Astrocyte (in vitro differentiated cells and primary cell): Measurements from ENCODE around the gene RHD. TPM values are rescaled to one million over a fixed set of nuclear protein-coding genes. Genes with fewer than 3 reads are reported as not detected.

Experiments
- DNase-seq: peaks from one replicate; pipeline ENCODE4 v3.0.0-alpha.2; 2010; ENCODE audit warnings: low read depth
- FAIRE-seq: peaks from 2 replicates; lab custom pipeline; 2011; peaks lifted over from hg19 to GRCh38; lab: Jason Lieb, UNC
- H2AFZ ChIP-seq: 2 replicates; pipeline ENCODE4 v1.6.0; 2012; ENCODE audit warnings: low read depth, low read length, inconsistent platforms
- H3K27ac ChIP-seq: 2 replicates; pipeline ENCODE4 v1.5.1; 2011; ENCODE audit warnings: low read depth, low read length, inconsistent platforms
- H3K27me3 ChIP-seq: 2 replicates; pipeline ENCODE4 v1.6.0; 2011; ENCODE audit warnings: low read length, inconsistent platforms; ENCODE audit not compliant: insufficient read depth
- H3K36me3 ChIP-seq: 2 replicates; pipeline ENCODE4 v1.5.1; 2011; ENCODE audit warnings: low read length, inconsistent platforms; ENCODE audit not compliant: insufficient read depth
- H3K4me1 ChIP-seq: 2 replicates; pipeline ENCODE4 v1.5.1; 2011; ENCODE audit warnings: low read length, inconsistent platforms; ENCODE audit not compliant: insufficient read depth
- H3K4me2 ChIP-seq: 2 replicates; pipeline ENCODE4 v1.6.0; 2012; ENCODE audit warnings: low read length, inconsistent platforms
- H3K4me3 ChIP-seq: 2 replicates; pipeline ENCODE4 v1.5.1; 2011; ENCODE audit warnings: low read depth, mild to moderate bottlenecking, low read length, inconsistent platforms; ENCODE audit not compliant: insufficient read depth
- H3K79me2 ChIP-seq: 2 replicates; pipeline ENCODE4 v1.6.0; 2012; ENCODE audit warnings: mild to moderate bottlenecking, low read length, inconsistent platforms; ENCODE audit not compliant: insufficient read depth
- H3K9ac ChIP-seq: 2 replicates; pipeline ENCODE4 v1.6.0; 2012; ENCODE audit warnings: mild to moderate bottlenecking, low read length, inconsistent platforms
- H3K9me3 ChIP-seq: 2 replicates; pipeline ENCODE4 v1.5.1; 2012; ENCODE audit warnings: low read depth, mild to moderate bottlenecking, low read length, inconsistent platforms; ENCODE audit not compliant: insufficient read depth
- H4K20me1 ChIP-seq: 2 replicates; pipeline ENCODE4 v1.6.0; 2012; ENCODE audit warnings: low read length, inconsistent platforms; ENCODE audit not compliant: insufficient read depth
- H3K27ac Mint-ChIP-seq: one replicate; pipeline ENCODE4 v1.8.0; 2021; ENCODE audit warnings: mild to moderate bottlenecking, mixed read lengths; ENCODE audit not compliant: unreplicated experiment
- H3K27me3 Mint-ChIP-seq: one replicate; pipeline ENCODE4 v1.8.0; 2021; ENCODE audit warnings: low read depth, mixed read lengths; ENCODE audit not compliant: unreplicated experiment
- H3K36me3 Mint-ChIP-seq: one replicate; pipeline ENCODE4 v1.8.0; 2021; ENCODE audit warnings: low read depth, mixed read lengths; ENCODE audit not compliant: unreplicated experiment
- H3K4me1 Mint-ChIP-seq: one replicate; pipeline ENCODE4 v1.8.0; 2021; ENCODE audit warnings: low read depth, mixed read lengths; ENCODE audit not compliant: unreplicated experiment
- H3K4me3 Mint-ChIP-seq: one replicate; pipeline ENCODE4 v1.8.0; 2021; ENCODE audit warnings: mild to moderate bottlenecking, moderate library complexity, mixed read lengths; ENCODE audit not compliant: unreplicated experiment
- H3K9me3 Mint-ChIP-seq: one replicate; pipeline ENCODE4 v1.8.0; 2021; ENCODE audit warnings: mild to moderate bottlenecking, mixed read lengths; ENCODE audit not compliant: unreplicated experiment
- EZH2 ChIP-seq: IDR thresholded peaks from 2 replicates; pipeline ENCODE4 v1.6.1; 2012; ENCODE audit warnings: mild to moderate bottlenecking, low read length, inconsistent platforms; ENCODE audit not compliant: insufficient read depth
- total RNA-seq: library from RNA; stranded (reverse); gene quantifications from 2 replicates; pipeline ENCODE4 v1.2.1, GENCODE V29; 2021
- TF ChIP-seq, protein P1 (sequence below): IDR thresholded peaks from 2 replicates; pipeline ENCODE4 v1.5.1; 2011; ENCODE audit warnings: low read depth, mild to moderate bottlenecking, inconsistent platforms, low read length, moderate library complexity; ENCODE audit not compliant: insufficient read depth

Gene RHD
- total RNA-seq, 1 donor from 2014 or later, result not detected

- peaks cover 21% of the 10 kb centered on the region for H3K4me1 Mint-ChIP-seq
Observed at GRCh38 chr1:25341746-25342145, 69.4 kb downstream of the RHD start.

DNA sequence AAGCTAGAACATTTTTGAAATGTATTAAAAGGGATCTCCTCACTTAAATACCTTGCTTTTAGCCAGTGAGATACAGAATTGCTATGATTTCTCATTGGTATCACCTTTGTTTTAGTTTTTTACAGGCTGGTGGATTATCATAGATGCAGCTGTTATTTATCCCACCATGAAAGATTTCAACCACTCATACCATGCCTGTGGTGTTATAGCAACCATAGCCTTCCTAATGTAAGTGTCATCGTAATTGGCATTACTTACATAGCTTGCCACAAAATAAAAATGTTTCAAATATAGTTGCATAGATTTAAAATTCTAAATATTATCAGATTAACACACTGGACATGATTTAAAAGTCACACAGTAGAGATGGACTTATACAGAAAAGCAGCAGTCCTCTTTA lies 70.5 kb downstream of the RHD start:
- Histone ChIP-seq H3K27ac (no peak overlapping the region), H3K4me3 (no peak overlapping the region), H2AFZ (no peak overlapping the region), H3K9me3 (no peaks in the 10 kb centered on the region), H3K36me3 (no peaks in the 10 kb centered on the region), H3K4me2 (no peak overlapping the region), H3K4me1 (peaks cover 8% of the 10 kb centered on the region), H3K79me2 (peaks cover 77% of the 10 kb centered on the region), H4K20me1 (peaks cover 34% of the 10 kb centered on the region), H3K9ac (no peak overlapping the region), H3K27me3 (no peaks in the 10 kb centered on the region)
- FAIRE-seq (no peak), DNase-seq (no peak)
- no peak for TF ChIP-seq EZH2
- TF ChIP-seq, protein P1, sequence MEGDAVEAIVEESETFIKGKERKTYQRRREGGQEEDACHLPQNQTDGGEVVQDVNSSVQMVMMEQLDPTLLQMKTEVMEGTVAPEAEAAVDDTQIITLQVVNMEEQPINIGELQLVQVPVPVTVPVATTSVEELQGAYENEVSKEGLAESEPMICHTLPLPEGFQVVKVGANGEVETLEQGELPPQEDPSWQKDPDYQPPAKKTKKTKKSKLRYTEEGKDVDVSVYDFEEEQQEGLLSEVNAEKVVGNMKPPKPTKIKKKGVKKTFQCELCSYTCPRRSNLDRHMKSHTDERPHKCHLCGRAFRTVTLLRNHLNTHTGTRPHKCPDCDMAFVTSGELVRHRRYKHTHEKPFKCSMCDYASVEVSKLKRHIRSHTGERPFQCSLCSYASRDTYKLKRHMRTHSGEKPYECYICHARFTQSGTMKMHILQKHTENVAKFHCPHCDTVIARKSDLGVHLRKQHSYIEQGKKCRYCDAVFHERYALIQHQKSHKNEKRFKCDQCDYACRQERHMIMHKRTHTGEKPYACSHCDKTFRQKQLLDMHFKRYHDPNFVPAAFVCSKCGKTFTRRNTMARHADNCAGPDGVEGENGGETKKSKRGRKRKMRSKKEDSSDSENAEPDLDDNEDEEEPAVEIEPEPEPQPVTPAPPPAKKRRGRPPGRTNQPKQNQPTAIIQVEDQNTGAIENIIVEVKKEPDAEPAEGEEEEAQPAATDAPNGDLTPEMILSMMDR, result no peak
- H3K4me3 Mint-ChIP-seq, result no peak overlapping the region
- H3K9me3 Mint-ChIP-seq, result no peaks in the 10 kb centered on the region
- no peak overlapping the region for H3K27ac Mint-ChIP-seq
- peaks cover 6% of the 10 kb centered on the region for H3K36me3 Mint-ChIP-seq
- no peaks in the 10 kb centered on the region for H3K27me3 Mint-ChIP-seq
- H3K4me1 Mint-ChIP-seq, result peaks cover 21% of the 10 kb centered on the region

More at GRCh38 chr1:25341746-25342145, 69.4 kb downstream of the RHD start:
- Histone ChIP-seq H3K4me2 (no peak overlapping the region), H3K27ac (no peak overlapping the region), H3K9ac (no peak overlapping the region), H2AFZ (no peak overlapping the region), H3K9me3 (no peaks in the 10 kb centered on the region), H3K36me3 (no peaks in the 10 kb centered on the region), H3K79me2 (peaks cover 69% of the 10 kb centered on the region), H4K20me1 (peaks cover 30% of the 10 kb centered on the region), H3K4me3 (no peak overlapping the region), H3K4me1 (peaks cover 8% of the 10 kb centered on the region), H3K27me3 (no peaks in the 10 kb centered on the region)
- no peak for FAIRE-seq
- peak overlapping the region; percentile 25 for H3K4me3 Mint-ChIP-seq
- DNase-seq, result no peak
- H3K9me3 Mint-ChIP-seq, result no peaks in the 10 kb centered on the region
- no peaks in the 10 kb centered on the region for H3K27me3 Mint-ChIP-seq
- no peak for TF ChIP-seq EZH2
- TF ChIP-seq, protein P1, result no peak
- H3K27ac Mint-ChIP-seq, result no peak overlapping the region
- H3K36me3 Mint-ChIP-seq, result no peaks in the 10 kb centered on the region

DNA sequence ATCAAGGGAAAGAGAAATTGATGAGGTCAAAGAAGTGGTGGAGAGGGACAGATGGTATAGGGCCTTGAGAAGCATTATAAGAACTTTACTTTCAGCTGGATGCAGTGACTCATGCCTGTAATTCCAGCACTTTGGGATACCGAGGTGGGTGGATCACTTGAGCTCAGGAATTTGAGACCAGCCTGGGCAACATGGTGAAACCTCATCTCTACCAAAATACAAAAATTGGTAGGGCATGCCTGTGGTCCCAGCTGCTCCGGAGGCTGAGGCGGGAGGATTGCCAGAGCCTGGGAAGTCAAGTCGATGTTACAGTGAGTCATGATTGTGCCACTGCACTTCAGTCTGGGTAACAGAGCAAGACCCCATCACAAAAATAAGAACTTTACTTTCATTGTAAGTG lies 71.6 kb downstream of the RHD start:
- H3K9ac ChIP-seq, result peak overlapping the region; percentile 3
- H3K36me3 ChIP-seq, result no peaks in the 10 kb centered on the region
- Mint-ChIP-seq H3K27ac (peak overlapping the region; percentile 54), H3K4me3 (peak overlapping the region; percentile 63), H3K4me1 (peaks cover 21% of the 10 kb centered on the region), H3K9me3 (no peaks in the 10 kb centered on the region), H3K27me3 (no peaks in the 10 kb centered on the region), H3K36me3 (peaks cover 9% of the 10 kb centered on the region)
- H3K9me3 ChIP-seq, result no peaks in the 10 kb centered on the region
- DNase-seq (peak; percentile 90), FAIRE-seq (peak; percentile 79)
- H3K27me3 ChIP-seq, result no peaks in the 10 kb centered on the region
- H3K4me2 ChIP-seq, result peak overlapping the region; percentile 73
- H3K4me1 ChIP-seq, result peaks cover 8% of the 10 kb centered on the region
- peak overlapping the region; percentile 55 for H3K27ac ChIP-seq
- peaks cover 36% of the 10 kb centered on the region for H4K20me1 ChIP-seq
- H3K4me3 ChIP-seq, result no peak overlapping the region
- TF ChIP-seq, protein P1, result no peak
- TF ChIP-seq EZH2, result no peak
- H2AFZ ChIP-seq, result no peak overlapping the region
- peaks cover 73% of the 10 kb centered on the region for H3K79me2 ChIP-seq
